AML-193 (cell line): Measurements from ENCODE around the gene GALE.
"Not testable (repeated sequence)": the region's sequence is repeated elsewhere in the genome, so short reads cannot be mapped to it uniquely, and the experiment has no call there.

Source experiments
- DNase-seq, 2 experiments: peaks; one replicate each; lab custom pipeline; 2025; lab: John Stamatoyannopoulos, UW

GALE gene

DNA sequence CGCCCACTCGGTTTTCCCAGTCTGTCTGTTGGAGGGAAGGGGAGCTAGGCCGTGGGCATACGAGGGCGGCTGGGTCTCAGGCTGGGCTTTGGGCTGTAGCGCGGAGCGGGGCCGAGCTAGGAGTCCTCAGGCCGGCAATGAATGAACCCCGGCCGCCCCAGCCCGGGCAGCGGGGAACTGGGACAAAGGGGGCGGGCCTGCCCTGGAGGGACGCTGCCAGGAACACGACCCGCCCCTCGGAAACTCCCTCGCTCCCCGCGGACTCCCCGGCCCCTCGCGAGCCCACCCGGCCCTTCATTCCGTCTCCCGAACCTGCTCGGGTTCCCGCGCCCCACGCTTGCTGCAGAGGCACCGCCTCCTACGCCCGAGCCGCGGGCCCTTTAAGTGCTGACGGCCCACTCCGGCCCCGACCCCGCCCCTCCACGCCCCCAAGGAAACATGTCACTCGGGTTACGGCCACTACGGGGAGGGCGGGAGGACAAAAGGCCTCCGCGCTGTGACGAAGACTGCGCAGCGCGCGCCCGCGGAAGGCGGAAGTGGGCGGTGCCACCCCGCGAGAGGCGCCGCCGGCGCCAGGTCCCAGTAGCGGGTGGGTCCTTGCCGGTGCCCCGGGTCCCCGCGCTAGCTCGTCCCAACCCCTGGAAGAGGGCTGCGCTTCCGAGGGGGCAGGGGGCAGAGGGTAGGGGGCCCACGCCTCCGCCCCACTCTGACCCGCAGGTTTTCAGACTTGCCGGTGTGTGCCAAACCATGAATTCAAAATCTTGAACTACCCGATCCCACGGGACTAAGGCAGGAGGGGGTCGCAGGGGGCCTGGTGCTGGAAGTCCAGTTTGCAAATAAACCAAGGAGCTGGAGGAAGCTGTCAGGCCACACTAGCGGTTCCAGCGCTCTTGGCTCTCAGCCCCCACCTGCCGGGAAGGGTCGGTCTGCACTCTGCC is at the start of gene GALE:
GALE (minus strand) TSS at position 355 of the 938 bp plus-strand sequence. CDS start 1,747 bp downstream, outside the sequence.
- peak; percentile 85 to 86 for DNase-seq

DNA sequence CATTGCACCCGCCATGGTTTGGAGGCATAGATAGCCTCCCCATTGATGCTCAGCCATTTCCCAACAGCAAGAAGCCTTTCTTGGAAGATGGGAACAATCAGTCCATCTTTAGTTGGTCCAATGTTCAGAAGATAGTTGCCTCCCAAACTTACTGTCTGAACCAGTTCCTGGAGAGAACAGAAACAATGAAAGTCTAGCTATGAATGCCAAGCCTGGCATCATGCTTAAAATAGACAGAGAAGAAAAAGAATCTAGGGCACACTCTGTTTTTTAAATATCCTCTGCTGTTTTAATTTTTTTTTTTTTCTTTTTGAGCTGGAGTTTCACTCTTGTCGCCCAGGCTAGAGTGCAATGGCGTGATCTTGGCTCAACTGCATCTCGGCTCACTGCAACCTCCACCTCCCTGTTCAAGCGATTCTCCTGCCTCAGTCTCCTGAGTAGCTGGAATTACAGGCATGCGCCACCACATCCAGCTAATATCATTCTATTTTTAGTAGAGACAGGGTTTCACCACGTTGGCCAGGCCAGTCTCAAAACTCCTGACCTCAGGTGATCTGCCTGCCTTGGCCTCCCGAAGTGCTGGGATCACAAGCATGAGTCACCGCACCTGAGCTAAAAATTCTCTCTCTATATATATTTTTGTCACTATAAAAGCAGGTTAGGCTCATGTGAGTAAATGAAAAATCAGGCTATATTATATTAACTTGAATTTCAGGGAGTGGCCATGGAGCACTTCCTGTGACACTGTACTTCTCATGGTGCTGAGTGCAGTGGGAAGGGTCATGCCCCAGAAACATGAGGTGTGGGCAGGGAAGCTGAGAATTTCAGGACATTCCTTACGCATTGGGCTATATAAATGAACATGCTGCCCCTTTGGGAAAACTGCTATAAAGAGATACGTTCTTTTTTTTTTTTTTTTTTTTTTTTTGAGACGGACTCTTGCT is 48.4 kb upstream of the GALE start:
- DNase-seq: no peak

DNA sequence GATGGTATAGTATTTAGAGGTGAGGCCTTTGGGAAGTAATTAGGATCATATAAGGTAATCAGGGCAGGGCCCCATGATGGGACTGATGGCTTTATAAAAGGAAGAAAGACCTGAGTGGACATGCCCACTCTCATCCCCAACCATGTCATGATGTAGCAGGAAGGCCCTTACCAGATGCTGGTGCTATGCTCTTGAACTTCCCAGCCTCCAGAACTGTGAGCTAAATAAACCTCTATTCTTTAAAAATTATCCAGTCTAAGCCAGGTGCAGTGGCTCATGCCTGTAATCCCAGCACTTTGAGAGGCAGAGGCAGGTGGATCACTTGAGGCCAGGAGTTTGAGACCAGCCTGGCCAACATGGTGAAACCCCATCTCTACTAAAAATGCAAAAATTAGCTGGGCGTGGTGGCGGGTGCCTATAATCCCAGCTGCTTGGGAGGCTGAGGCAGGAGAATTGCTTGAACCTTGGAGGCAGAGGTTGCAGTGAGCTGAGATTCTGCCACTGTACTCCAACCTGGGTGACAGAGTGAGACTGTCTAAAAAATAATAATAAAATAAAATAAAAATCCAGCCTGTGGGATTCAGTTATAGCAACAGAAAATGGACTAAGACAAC is 47.0 kb upstream of the GALE start:
- DNase-seq: not testable (repeated sequence)

DNA sequence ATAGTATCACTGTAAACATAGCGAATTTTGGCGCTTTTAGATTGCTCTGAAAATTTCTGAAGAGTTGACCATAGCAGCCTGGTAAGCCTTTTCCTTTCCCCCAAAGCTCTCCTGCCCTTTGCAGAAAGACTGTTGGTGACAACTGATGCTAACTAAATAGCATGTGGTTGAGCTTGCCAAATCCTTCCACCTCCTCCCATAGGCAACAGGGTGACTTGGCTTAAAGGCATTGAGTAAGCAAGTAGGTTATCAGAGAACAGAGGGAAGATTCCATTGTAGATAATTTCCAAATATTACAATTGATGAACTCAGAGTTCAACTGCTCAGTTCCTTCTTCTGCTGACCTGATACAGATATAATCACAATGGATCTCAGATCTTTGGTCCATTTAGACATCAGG is 44.6 kb upstream of the GALE start:
- DNase-seq: peak in 1 of 2 experiments; percentile 12

DNA sequence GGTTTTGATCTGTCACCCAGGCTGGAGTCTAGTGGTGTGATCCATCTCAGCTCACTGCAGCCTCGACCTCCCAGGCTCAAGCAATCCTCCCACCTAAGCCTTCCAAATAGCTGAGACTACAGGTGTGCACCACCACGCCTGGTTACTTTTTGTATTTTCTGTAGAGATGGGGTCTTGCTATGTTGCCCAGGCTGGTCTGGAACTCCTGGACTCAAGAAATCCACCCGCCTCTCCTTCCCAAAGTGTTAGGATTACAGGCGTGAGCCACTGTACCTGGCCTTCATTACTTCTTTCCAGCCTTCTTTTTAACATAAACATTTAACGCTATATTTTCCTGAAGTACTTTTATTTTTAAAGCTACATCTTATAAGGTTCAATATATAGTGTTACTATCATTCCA is 43.1 kb upstream of the GALE start:
- DNase-seq: no peak

DNA sequence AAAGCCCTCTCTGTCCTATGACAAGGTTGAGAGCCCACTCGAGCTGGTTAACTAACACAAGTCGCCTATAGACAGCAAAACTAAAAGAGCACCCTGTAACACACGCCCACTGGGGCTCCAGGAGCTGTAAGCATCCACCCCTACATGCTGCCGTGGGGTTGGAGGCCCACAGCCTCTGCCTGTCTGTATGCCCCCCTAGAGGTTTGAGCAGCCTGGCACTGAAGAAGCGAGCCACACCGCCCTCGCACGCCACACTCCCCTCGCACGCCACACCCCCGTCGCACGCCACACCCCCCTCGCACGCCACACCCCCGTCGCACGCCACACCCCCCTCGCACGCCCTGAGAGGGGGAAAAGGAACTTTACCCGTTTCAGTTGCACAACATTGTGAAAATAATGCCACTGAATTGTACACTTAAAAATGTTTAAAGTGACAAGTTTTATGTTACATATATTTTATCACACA is 37.9 kb upstream of the GALE start:
- peak; percentile 48 to 59 for DNase-seq

DNA sequence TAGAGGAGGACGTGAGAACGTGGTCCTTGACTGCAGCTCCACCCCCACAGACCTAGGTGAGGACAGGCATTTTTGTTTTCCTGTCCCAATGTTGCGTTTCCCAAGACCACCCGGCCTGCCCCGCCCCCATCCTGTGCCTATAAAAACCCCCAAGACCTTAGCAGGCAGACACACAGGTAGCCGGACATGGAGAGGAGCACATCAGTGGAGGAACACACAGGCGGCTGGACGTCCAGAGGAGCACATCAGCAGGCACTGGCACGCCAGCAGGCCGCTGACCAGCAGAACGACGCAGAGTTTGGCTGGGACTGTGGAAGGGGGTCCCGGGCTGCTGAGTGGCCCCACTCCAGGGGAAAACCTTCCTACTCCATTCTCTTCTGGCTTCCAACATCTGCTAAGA is 37.4 kb upstream of the GALE start:
- DNase-seq: no peak

DNA sequence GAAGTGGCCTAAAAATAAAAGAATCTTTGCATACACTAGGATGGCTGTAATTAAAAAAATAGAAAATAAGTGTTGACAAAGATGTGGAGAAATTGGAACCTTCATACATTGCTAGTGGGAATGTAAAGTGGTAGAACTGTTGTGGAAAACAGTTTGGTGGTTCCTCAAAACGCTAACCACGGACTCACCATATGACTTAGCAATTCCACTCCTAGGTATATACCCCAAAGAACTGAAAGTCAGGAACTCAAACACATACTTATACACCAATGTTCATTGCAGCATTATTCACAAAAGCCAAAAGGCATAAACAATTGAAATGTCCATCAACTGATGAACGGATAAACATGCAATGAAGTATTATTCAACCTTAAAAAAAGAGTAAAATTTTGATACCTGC is 35.5 kb upstream of the GALE start:
- peak in 1 of 2 experiments; percentile 17 for DNase-seq

DNA sequence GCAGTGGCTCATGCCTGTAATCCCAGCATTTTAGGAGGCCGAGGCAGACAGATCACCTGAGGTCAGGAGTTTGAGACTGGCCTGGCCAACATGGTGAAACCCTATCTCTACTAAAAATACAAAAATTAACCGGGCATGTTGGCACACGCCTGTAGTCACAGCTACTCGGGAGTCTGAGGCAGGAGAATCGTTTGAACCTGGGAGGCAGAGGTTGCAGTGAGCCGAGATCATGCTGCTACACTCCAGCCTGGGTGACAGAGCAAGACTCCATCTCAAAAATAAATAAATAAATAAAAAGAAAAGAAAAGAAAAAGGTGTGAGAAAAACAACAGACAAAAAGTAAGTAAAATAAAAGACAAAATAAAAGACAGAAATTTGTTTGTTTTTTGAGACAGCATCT is 33.6 kb upstream of the GALE start:
- DNase-seq: not testable (repeated sequence)

DNA sequence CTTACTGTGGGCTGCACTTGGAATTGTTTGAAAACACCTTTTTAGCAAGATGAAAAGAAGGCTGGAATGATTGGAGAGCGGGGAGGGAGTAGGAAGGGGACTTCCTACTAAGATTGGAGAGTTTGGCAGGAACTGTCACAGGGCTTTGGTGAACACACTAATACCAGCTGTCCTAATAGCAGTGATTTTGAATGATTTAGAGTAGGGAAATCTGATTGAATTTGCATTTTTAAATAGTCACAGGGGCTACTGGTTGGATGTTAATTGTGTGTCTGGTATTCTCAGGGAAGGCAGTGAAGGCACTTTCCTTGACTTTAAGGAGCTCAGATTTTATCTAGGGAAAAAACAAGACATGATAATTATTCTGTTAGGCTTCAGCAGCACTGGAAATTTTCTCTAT is 27.2 kb upstream of the GALE start:
- no peak for DNase-seq

DNA sequence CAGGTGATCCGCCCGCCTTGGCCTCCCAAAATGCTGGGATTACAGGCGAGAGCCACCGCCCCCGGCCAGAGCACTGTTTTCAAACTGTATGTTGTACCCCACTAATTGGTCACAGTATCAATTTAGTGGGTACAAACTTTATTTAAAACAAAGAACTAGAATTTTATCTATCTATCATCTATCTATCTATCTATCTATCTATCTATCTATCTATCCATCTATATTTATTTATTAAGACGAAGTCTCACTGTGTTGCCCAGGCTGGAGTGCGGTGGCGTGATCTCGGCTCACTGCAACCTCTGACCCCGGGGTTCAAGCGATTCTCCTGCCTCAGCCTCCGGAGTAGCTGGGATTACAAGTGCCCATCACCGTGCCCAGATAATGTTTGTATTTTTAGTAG is 26.0 kb upstream of the GALE start:
- DNase-seq: not testable (repeated sequence)

DNA sequence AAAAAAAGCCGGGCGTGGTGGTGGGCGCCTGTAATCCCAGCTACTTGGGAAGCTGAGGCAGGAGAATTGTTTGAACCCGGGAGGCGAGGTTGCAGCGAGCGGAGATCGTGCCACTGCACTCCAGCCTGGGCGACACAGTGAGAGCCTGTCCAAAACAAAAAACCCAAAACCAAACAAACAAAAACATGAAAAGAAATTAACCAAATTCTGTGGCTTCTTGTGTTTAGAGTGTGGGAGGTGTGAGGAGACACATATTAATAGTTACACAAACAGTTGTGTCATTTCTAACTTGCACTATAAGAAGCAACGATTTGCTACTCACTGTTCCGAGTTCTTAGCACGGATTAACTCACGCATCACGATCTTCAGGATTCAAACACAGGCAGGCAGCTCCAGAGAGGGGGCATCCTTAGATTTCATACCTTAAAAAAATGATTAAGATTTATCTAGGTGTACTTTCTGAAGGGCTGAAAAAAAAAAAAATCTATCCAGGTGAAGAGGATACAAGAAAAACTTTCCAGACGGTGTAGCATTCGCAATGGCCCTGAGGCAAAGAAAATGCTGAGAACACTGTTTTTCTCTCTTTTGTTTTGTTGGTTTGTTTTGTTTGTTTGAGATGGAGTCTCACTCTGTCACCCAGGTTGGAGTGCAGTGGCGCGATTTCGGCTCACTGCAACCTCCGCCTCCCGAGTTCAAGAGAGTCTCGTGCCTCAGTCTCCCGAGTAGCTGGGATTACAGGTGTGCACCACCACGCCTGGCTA is 25.4 kb upstream of the GALE start:
- DNase-seq: peak in 1 of 2 experiments; percentile 5

DNA sequence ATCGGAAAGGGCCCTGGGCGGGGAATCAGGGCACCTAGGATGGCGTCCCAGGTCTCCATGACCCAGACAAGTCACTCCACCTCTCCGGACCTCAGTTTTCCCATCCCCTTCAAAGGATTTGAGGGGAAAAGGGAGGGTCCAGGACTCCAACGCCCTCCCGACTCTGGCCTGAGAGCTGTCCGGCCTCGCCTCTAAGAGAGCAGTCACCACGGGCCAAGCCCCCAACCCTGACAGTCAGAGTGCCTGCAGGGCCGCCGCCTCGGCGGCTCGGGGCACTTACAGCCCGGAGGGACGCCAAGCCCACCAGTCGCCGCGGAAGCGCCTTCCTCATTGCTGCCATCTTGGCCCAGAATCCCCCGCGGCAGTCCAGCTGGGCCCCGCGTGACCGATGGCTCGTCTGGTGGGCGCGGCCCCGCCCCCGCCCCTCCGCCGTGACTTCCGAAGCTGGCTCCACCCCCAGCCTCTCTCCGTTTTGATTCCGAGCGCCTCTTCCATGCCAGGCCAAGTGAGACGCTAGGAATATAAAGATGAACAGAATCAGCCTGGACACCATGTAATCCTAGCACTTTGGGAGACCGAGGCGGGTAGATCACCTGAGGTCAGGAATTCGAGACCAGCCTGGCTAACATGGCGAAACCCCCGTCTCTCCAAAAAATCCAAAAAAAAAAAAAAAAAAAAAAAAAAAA is 24.7 kb upstream of the GALE start, which contains the start of gene HMGCL:
HMGCL (minus strand) TSS at position 354 of the 686 bp plus-strand sequence; CDS start at position 340, 14 bp downstream.
- peak; percentile 81 to 83 for DNase-seq

DNA sequence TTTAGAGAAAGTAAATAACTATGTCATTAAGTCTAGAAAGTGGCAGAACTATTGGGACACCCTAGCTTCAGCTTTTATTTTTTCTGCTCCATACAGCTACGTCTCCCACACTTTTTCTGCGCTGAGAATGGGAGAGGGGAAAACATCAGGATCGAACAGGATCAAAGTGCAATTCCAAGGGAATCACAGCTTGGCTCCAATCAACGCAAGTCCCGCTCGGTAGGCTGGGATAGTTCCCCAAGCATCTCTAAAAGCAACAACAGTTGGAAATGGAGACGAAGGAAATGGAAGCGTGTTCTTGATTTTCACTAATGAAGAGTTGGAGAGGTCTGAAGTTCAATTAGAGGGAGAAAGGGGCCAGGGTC is 24.1 kb upstream of the GALE start:
- no peak for DNase-seq

DNA sequence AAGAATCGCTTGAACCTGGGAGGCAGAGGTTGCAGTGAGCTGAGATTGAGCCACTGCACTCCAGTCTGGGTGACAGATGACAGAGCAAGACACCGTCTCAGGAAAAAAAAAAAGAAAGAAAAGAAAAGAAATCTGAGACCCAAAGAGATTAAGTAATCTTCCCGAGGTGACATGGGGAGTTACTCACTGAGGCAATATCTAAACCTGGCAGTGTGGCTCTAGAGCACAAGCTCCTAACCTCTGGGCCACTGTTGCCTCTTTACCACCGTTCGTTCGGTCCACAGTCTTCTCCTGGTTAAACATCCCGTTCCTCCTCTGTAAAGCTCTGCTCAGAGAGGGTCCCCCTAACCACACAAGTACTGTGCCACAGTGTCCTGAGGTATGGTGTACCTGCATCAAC is 23.2 kb upstream of the GALE start:
- DNase-seq: no peak

DNA sequence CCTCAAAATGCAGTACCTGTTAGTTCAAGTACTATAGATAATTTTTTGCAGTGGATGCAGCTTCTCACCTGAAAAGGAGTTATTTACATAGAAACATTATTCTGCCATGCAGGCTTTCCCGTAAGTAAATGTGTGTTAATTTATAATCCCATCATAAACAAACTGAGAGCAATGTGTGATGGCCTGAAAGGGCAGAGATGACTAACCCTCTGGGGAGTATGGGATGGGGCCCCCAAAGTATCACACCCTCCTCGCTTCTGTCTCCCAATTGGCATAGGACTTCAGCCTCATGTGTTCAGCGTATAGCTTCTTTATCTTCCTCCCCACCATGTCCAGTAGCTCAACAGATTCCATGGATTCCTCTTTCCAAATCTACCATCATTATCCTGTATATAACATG is 17.1 kb upstream of the GALE start:
- no peak for DNase-seq

DNA sequence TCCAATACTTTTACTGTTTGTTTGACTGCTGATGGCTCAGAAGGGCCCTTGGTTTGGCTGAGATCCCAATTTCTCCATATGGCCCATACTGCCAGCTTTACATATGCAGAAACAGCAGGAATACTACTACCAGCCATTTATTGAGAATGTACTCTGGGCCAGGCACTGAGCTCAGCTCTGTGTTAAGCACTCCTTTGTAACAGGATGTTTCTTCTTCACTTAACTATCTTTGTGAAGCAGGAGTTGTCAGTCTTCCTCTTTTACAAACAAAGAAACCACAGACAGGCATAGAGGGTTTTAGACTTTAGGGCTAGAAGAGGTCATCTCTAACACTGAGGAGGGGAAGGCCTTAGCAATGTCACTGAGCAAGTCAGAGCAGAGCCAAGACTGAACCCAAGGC is 16.4 kb upstream of the GALE start:
- peak; percentile 30 to 46 for DNase-seq

DNA sequence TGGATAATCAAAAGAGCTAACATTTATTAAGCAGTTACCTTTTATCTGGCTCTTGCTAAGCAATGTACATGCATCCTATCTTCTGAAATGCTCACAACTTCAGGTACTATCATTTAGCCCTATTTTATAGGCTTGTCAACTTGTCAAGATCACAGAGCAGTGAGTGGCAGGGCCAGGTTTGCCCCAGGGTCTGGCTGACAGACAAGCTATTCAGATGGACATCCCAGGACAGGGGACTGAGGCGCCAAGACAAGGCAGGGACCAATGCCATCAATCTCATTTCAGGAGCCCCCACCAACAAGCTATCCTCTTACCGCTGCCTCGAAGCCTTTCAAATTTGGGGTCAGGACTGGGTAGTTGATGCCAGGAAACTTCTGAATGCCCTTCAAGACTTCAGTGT is 15.8 kb upstream of the GALE start:
- DNase-seq: no peak

DNA sequence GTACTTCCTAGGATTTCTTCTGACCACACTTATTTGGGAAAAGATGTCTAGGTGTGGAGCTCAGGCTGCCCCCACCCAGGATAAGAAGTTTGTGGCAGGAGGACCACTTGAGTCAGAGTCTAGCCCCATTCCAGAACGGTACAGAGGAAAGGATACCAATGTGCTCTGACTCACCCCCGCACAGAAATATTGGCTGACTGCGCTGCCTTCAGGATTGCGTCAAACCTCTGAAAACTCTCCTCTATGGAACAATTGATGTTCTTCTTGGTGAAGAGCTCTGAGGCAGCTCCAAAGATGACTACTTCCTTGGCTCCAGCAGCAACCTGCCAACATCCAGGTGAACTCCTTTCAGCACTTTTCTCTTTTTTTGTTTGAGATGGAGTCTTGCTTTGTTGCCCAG is 13.5 kb upstream of the GALE start:
- no peak for DNase-seq

DNA sequence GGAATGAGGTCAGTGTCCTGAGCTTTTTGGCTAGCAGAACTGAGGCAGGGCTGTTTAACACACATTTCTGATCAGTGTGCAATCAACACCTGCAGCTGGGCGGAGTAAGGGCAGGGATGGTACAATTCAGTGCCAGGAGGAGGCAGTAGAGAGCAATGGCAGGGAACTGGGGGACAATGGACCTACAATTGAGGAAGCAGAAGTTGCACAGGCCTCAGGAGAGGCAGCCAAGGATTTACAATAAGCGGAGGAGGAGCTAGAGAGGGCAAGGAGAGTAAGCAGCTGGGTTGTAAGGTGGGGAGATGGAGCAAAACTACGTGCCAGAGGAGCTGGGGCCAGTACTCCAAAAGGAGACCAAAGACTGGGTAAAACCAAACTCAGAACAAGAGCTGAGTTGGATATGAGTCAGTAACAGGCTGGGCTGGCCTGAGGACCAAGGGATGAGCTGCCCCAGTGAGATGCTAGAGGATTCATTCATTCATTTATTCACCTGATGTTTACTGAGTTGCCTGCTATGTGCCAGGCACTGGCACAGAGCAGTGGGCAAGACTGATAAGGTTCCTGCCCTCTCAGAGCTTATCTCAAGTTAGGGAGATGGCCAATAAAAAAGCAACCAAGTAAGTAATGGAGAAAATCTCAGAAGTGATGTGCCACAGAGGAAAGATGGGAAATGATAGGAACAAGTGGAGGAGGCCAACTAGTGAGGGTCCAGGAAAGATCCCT is 10.4 kb upstream of the GALE start:
- peak; percentile 79 to 90 for DNase-seq
